Right atrium auricular region (tissue), 2 donors: ENCODE data around the gene RAB6D. TPM values are rescaled to one million over a fixed set of nuclear protein-coding genes. Genes with fewer than 3 reads are reported as not detected.
"Not testable (repeated sequence)": the region's sequence is repeated elsewhere in the genome, so short reads cannot be mapped to it uniquely, and the experiment has no call there.

Experiments
- DNase-seq: peaks from one replicate; pipeline ENCODE4 v3.0.0-alpha.2; 2019; ENCODE audit warnings: low spot score
- H3K27ac ChIP-seq, 2 donors: fragments of 200-600 bp; sonication (generic); 1 replicate in 1 of 2; 2 replicates in 1 of 2; pipeline ENCODE4 v1.5.1; 2016 to 2019
- H3K27me3 ChIP-seq, 2 donors: fragments of 200-600 bp; sonication (generic); one replicate each; pipeline versions ENCODE4 v1.5.1 to v1.6.0; 2017 to 2019
- H3K36me3 ChIP-seq: fragments of 200-600 bp; sonication (generic); one replicate; pipeline ENCODE4 v1.5.1; 2016
- H3K4me1 ChIP-seq, 2 donors: fragments of 200-600 bp; sonication (generic); one replicate each; pipeline versions ENCODE4 v1.5.1 to v1.6.0; 2017 to 2019
- H3K4me3 ChIP-seq, 2 donors: fragments of 200-600 bp; sonication (generic); 1 replicate in 1 of 2; 2 replicates in 1 of 2; pipeline ENCODE4 v1.5.1; 2017 to 2019; ENCODE audit warnings: mild to moderate bottlenecking in 1 of 2, moderate library complexity in 1 of 2
- H3K9me3 ChIP-seq, 2 donors: fragments of 200-600 bp; sonication (generic); one replicate each; pipeline ENCODE4 v1.5.1; 2019
- total RNA-seq, 2 donors: library from RNA; depleted of rRNA; stranded (reverse); fragments of >200 nt; gene quantifications; one replicate each; pipeline ENCODE4 v1.1.0, GENCODE V29; 2016
- TF ChIP-seq, protein P1 (sequence below), 2 donors: fragments of 200-600 bp; sonication (generic); IDR thresholded peaks; one replicate each; pipeline ENCODE4 v1.5.1; 2019; ENCODE audit warnings: antibody characterized with exemption in 2 of 2

Gene RAB6D
- total RNA-seq, 2 donors from 2014 or later, result not detected

DNA sequence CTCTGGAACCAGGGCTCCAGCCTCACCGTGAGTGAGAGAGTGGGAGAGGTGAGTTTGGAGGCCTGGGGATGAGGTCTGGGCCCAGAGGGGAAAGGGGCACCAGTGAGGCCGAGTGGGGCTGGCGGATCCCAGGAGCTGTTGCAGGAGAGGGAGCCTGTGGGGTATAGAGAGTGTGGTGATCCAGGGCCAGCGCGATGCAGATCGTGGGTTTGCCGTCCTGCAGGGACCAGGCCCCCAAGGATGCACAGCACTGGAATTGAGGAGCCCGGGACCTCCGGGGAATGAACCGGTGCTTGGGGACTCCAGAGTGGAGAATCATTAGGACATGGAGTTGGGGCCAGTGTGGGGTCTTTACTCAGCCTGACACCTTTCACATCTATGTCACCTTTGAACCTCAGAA, 25.7 kb upstream of the RAB6D start:
- Histone ChIP-seq H3K36me3 (no peaks in the 10 kb centered on the region), H3K4me3 (no peak overlapping the region), H3K9me3 (no peaks in the 10 kb centered on the region), H3K27me3 (no peaks in the 10 kb centered on the region), H3K4me1 (no peaks in the 10 kb centered on the region), H3K27ac (no peak overlapping the region)
- TF ChIP-seq, protein P1, sequence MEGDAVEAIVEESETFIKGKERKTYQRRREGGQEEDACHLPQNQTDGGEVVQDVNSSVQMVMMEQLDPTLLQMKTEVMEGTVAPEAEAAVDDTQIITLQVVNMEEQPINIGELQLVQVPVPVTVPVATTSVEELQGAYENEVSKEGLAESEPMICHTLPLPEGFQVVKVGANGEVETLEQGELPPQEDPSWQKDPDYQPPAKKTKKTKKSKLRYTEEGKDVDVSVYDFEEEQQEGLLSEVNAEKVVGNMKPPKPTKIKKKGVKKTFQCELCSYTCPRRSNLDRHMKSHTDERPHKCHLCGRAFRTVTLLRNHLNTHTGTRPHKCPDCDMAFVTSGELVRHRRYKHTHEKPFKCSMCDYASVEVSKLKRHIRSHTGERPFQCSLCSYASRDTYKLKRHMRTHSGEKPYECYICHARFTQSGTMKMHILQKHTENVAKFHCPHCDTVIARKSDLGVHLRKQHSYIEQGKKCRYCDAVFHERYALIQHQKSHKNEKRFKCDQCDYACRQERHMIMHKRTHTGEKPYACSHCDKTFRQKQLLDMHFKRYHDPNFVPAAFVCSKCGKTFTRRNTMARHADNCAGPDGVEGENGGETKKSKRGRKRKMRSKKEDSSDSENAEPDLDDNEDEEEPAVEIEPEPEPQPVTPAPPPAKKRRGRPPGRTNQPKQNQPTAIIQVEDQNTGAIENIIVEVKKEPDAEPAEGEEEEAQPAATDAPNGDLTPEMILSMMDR (IDR thresholded peaks at IDR 0.05), result no peak
- DNase-seq, result no peak

DNA sequence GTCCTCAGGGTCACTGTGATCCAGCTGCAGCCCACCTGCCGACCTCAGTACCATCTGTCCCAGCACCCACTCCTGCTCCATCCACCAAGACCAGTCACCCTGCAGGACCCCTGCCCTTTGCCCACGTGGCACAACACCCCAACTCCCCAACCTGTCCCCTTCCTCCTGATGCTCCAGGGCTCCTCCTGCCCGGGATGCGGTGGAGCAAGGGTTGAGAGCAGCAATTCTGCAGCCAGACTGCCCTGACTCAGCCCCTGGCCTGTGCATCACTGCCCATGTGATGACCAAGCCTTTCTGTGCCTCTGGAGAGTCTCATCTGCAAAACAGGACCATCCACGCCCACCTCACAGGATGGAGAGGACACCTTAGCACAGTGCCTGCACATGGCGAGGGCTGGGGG, 24.9 kb upstream of the RAB6D start:
- DNase-seq, H3K4me1 ChIP-seq, H3K27me3 ChIP-seq, H3K9me3 ChIP-seq, H3K4me3 ChIP-seq, H3K27ac ChIP-seq, H3K36me3 ChIP-seq: not testable (repeated sequence)

DNA sequence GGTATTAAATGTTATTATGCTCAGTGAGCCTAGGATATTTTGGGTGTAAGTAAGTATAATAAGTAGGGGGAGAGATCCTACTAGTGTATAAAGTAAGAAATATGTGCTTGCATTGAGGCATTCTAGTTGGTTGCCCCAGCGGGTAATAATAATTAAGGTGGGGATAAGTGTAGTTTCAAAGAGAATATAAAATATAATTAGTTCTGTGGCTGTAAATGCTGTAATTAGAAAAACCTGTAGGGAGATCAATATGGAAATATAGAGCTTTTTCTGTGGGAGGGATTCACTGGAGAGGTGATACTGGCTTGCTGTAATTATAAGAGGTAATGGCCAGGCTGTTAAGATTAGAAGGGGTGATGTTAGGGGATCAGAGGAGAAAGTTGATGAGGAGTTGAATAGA, 9.1 kb upstream of the RAB6D start:
- not testable (repeated sequence) for H3K4me3 ChIP-seq, DNase-seq, H3K4me1 ChIP-seq, H3K27ac ChIP-seq, H3K27me3 ChIP-seq, H3K9me3 ChIP-seq, H3K36me3 ChIP-seq

DNA sequence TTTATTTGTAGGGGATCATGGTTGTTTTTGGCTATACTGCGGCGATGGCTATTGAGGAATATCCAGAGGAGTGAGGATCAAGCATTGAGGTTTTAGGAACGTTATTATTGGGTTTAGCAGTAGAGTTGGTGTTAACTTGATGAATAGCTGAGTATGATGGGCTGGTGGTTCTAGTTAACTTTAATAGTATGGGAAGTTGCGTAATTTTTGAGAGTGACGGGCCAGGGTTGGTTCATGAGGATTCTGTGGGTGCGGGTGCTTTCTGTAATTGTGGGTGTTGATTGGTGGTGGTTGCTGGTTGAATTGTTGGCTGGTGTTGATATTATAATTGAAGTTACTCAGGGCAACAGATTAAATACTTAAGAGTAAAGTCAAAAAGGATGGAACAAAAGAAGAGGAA, 6.0 kb upstream of the RAB6D start:
- Histone ChIP-seq H3K27me3 (no peaks in the 10 kb centered on the region), H3K4me3 (no peak overlapping the region), H3K9me3 (no peaks in the 10 kb centered on the region), H3K36me3 (no peaks in the 10 kb centered on the region), H3K4me1 (no peaks in the 10 kb centered on the region), H3K27ac (no peak overlapping the region)
- DNase-seq, result no peak
- TF ChIP-seq, protein P1 (IDR thresholded peaks at IDR 0.05), result no peak

DNA sequence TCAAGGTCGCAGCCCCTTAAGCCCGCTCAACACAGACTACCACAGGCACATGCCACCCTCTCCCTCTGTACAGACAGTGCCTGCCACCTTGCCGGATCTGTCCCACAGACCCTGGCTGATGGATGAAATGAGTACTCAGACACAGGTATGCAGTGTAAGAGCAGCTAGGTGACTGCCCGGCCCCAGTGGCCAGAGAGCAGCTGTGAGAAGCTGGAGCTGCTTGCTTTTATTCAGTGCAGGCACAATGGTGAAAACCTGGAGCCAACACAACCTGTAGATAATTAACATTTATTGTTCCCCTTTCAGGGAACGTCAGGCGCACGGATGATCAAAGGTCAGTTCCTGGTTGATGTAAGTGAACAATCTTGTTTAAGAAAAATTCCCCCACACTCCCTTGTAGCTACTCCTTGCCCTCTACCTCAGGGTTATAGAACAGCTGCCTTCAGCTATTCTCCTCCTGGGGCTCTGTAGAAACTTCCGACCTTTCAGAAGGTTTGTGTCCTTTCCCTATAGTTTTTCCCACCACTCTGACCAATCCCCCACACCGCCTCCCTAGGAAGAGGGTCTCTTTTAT, 4.6 kb upstream of the RAB6D start:
- not testable (repeated sequence) for H3K27me3 ChIP-seq, H3K27ac ChIP-seq, H3K9me3 ChIP-seq, H3K36me3 ChIP-seq, H3K4me1 ChIP-seq, H3K4me3 ChIP-seq, DNase-seq

DNA sequence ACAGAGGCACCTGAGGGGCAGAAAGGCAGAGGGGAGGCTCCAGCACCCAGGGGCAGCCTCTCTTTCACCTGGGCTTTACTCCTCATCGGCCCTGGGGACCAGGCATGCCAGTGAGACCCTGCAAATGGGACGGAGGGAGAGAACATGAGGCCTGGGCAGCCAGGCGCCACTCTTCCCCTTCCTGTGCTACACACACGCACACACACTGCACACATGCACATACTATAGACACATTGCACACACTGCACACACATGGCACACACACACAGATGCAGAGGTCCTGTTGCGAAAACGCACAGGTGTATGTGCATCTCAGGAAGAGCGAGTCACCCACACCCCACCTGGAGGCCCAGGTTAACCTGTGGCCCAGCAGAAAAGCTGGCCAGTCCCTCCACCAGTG, 3.4 kb upstream of the RAB6D start:
- Histone ChIP-seq H3K4me1 (no peaks in the 10 kb centered on the region), H3K9me3 (no peaks in the 10 kb centered on the region), H3K4me3 (no peak overlapping the region), H3K36me3 (no peaks in the 10 kb centered on the region), H3K27ac (no peak overlapping the region), H3K27me3 (no peaks in the 10 kb centered on the region)
- TF ChIP-seq, protein P1 (IDR thresholded peaks at IDR 0.05), result no peak
- DNase-seq, result no peak

DNA sequence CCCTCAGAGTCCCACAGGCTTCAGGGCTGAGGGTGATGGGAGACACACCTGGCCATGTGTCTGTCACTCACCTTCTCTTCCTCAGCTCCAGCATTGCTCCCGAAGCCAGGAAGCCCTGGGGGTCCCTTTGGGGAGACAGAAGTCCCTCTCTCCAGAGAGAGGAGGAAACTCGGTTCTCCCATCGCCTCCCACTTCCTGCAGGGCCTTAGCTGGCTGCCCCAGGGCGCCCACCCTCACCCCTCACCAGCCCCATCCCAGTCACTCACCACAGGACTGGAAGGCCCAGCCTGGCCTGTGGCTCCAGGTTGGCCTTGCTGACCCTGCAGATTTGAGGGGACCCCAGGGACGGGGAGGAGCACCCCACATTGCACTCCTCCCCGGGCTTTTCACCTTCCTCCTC, 2.7 kb upstream of the RAB6D start:
- Histone ChIP-seq H3K36me3 (no peaks in the 10 kb centered on the region), H3K4me1 (no peaks in the 10 kb centered on the region), H3K9me3 (no peaks in the 10 kb centered on the region), H3K4me3 (no peak overlapping the region), H3K27me3 (no peaks in the 10 kb centered on the region), H3K27ac (no peak overlapping the region)
- no peak for DNase-seq
- TF ChIP-seq, protein P1 (IDR thresholded peaks at IDR 0.05), result no peak
